ENCODE measurements around the gene LRRC73. TPM values are rescaled to one million over a fixed set of nuclear protein-coding genes. Genes with fewer than 3 reads are reported as not detected.
A peak's percentile ranks its signal among the peaks of the same experiment; 100 is the strongest.

Gene LRRC73
- total RNA-seq, 1 experiment from 2014 or later, result 0.19 TPM

GRCh38 chr6:43506667-43507471 is 3.3 kb downstream of the LRRC73 start:
- Histone ChIP-seq H3K79me2 (ENCODE audit: low read length) (no peaks in the 10 kb centered on the region), H3K4me3 (ENCODE audit: low read length) (no peak overlapping the region), H2AFZ (ENCODE audit: low read length) (no peak overlapping the region), H3K9ac (ENCODE audit: low read length) (peak overlapping the region; percentile 13; the same call in 1 of the 2 replicates), H3K4me1 (ENCODE audit: low read length) (peaks cover 25% of the 10 kb centered on the region), H4K20me1 (ENCODE audit: insufficient read depth, low read depth, low read length) (no peaks in the 10 kb centered on the region), H3K27me3 (ENCODE audit: low read length) (no peaks in the 10 kb centered on the region), H3K9me3 (ENCODE audit: low read length) (no peaks in the 10 kb centered on the region), H3K4me2 (ENCODE audit: low read depth, low read length, poor library complexity, severe bottlenecking) (no peak overlapping the region), H3K36me3 (ENCODE audit: insufficient read depth, low read length) (no peaks in the 10 kb centered on the region; the same call in 1 of the 2 replicates), H3K9me2 (replicated peaks; ENCODE audit: insufficient read depth, low read length) (no peaks in the 10 kb centered on the region), H3K27ac (ENCODE audit: low read length) (no peak overlapping the region)
- DNase-seq, result peak; percentile 95

GRCh38 chr6:43506171-43506570 is 4.0 kb downstream of the LRRC73 start:
- Histone ChIP-seq H2AFZ (ENCODE audit: low read length) (no peak overlapping the region), H3K27me3 (ENCODE audit: low read length) (no peaks in the 10 kb centered on the region), H3K9me2 (replicated peaks; ENCODE audit: insufficient read depth, low read length) (no peaks in the 10 kb centered on the region), H4K20me1 (ENCODE audit: insufficient read depth, low read depth, low read length) (no peaks in the 10 kb centered on the region), H3K9me3 (ENCODE audit: low read length) (no peaks in the 10 kb centered on the region), H3K27ac (ENCODE audit: low read length) (no peak overlapping the region), H3K9ac (ENCODE audit: low read length) (no peak overlapping the region), H3K4me2 (ENCODE audit: low read depth, low read length, poor library complexity, severe bottlenecking) (no peak overlapping the region), H3K4me1 (ENCODE audit: low read length) (peaks cover 25% of the 10 kb centered on the region), H3K79me2 (ENCODE audit: low read length) (no peaks in the 10 kb centered on the region), H3K4me3 (ENCODE audit: low read length) (no peak overlapping the region), H3K36me3 (ENCODE audit: insufficient read depth, low read length) (no peaks in the 10 kb centered on the region; the same call in 1 of the 2 replicates)
- DNase-seq, result no peak

DNA sequence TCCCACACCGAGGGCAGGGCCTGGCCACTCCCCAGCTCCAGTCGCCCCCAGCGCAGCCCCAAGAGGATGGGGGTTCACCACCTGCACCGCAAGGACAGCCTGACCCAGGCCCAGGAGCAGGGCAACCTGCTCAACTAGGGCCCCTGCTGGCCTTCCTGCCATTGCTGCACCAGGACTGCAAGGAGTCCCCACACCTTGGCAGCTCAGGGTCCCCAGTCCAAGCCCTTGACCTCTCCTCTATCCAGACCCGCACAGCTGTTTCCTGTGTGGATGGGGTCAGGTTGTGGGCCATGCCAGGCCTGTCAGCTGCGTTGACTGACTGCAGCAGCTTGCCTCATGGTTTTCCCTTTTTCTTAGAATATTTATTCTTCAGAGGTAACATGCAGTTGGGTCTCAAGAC is 4.4 kb downstream of the LRRC73 start:
- Histone ChIP-seq H3K27ac (ENCODE audit: low read length) (no peak overlapping the region), H3K4me1 (ENCODE audit: low read length) (peaks cover 25% of the 10 kb centered on the region), H3K27me3 (ENCODE audit: low read length) (no peaks in the 10 kb centered on the region), H3K79me2 (ENCODE audit: low read length) (no peaks in the 10 kb centered on the region), H3K4me2 (ENCODE audit: low read depth, low read length, poor library complexity, severe bottlenecking) (no peak overlapping the region), H2AFZ (ENCODE audit: low read length) (no peak overlapping the region), H3K36me3 (ENCODE audit: insufficient read depth, low read length) (no peaks in the 10 kb centered on the region; the same call in 1 of the 2 replicates), H3K9ac (ENCODE audit: low read length) (no peak overlapping the region), H3K9me3 (ENCODE audit: low read length) (no peaks in the 10 kb centered on the region), H4K20me1 (ENCODE audit: insufficient read depth, low read depth, low read length) (no peaks in the 10 kb centered on the region), H3K4me3 (ENCODE audit: low read length) (no peak overlapping the region), H3K9me2 (replicated peaks; ENCODE audit: insufficient read depth, low read length) (no peaks in the 10 kb centered on the region)
- no peak for DNase-seq

GRCh38 chr6:43504756-43505593 is 5.2 kb downstream of the LRRC73 start:
- H3K27ac ChIP-seq (ENCODE audit: low read length), result no peak overlapping the region

GRCh38 chr6:43503443-43503842 is 6.7 kb downstream of the LRRC73 start:
- H3K4me3 ChIP-seq (ENCODE audit: low read length), result no peak overlapping the region
- no peak overlapping the region for H3K4me2 ChIP-seq (ENCODE audit: low read depth, low read length, poor library complexity, severe bottlenecking)
- no peak overlapping the region for H2AFZ ChIP-seq (ENCODE audit: low read length)
- peaks cover 7% of the 10 kb centered on the region for H3K4me1 ChIP-seq (ENCODE audit: low read length)
- H3K9ac ChIP-seq (ENCODE audit: low read length), result no peak overlapping the region
- no peak overlapping the region for H3K27ac ChIP-seq (ENCODE audit: low read length)
- no peaks in the 10 kb centered on the region for H3K9me2 ChIP-seq (replicated peaks; ENCODE audit: insufficient read depth, low read length)
- no peak for DNase-seq
- H3K36me3 ChIP-seq (ENCODE audit: insufficient read depth, low read length), result no peaks in the 10 kb centered on the region
- no peaks in the 10 kb centered on the region for H4K20me1 ChIP-seq (ENCODE audit: insufficient read depth, low read depth, low read length)
- H3K79me2 ChIP-seq (ENCODE audit: low read length), result no peaks in the 10 kb centered on the region
- H3K27me3 ChIP-seq (ENCODE audit: low read length), result no peaks in the 10 kb centered on the region
- no peaks in the 10 kb centered on the region for H3K9me3 ChIP-seq (ENCODE audit: low read length)

More at GRCh38 chr6:43504756-43505593, 5.2 kb downstream of the LRRC73 start:
- H2AFZ ChIP-seq (ENCODE audit: low read length), result no peak overlapping the region
- H3K9me3 ChIP-seq (ENCODE audit: low read length), result no peaks in the 10 kb centered on the region
- no peaks in the 10 kb centered on the region for H4K20me1 ChIP-seq (ENCODE audit: insufficient read depth, low read depth, low read length)
- H3K4me1 ChIP-seq (ENCODE audit: low read length), result peaks cover 20% of the 10 kb centered on the region
- DNase-seq, result no peak
- H3K4me2 ChIP-seq (ENCODE audit: low read depth, low read length, poor library complexity, severe bottlenecking), result no peak overlapping the region
- H3K4me3 ChIP-seq (ENCODE audit: low read length), result no peak overlapping the region
- no peaks in the 10 kb centered on the region for H3K36me3 ChIP-seq (ENCODE audit: insufficient read depth, low read length)
- no peaks in the 10 kb centered on the region for H3K79me2 ChIP-seq (ENCODE audit: low read length)
- no peaks in the 10 kb centered on the region for H3K27me3 ChIP-seq (ENCODE audit: low read length)
- no peaks in the 10 kb centered on the region for H3K9me2 ChIP-seq (replicated peaks; ENCODE audit: insufficient read depth, low read length)
- H3K9ac ChIP-seq (ENCODE audit: low read length), result no peak overlapping the region

DNA sequence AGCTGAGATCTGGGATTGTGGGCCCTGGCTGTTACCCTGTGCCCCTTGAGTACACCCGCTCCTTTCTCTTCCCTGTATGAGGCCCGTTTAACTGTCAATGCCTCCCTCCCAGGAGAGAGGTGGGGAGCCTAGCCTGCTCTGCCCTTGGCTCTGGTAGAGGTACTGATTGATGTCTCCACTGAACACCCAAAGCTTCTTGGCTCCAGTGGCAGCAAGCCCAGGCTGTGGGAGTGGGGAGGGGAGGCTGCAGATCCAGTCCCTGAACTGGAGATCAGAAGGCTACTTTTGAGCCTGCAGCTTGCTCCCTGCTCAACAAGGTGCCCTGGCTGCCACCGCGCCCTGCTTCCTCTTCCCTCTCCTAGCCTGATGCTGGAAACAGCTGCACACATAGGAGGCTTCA is 7.5 kb downstream of the LRRC73 start:
- Histone ChIP-seq H3K9me2 (replicated peaks; ENCODE audit: insufficient read depth, low read length) (no peaks in the 10 kb centered on the region), H3K27me3 (ENCODE audit: low read length) (no peaks in the 10 kb centered on the region), H3K4me1 (ENCODE audit: low read length) (peaks cover 7% of the 10 kb centered on the region), H3K79me2 (ENCODE audit: low read length) (no peaks in the 10 kb centered on the region), H3K4me3 (ENCODE audit: low read length) (no peak overlapping the region), H3K9me3 (ENCODE audit: low read length) (no peaks in the 10 kb centered on the region), H3K36me3 (ENCODE audit: insufficient read depth, low read length) (no peaks in the 10 kb centered on the region), H3K9ac (ENCODE audit: low read length) (no peak overlapping the region), H3K27ac (ENCODE audit: low read length) (no peak overlapping the region), H4K20me1 (ENCODE audit: insufficient read depth, low read depth, low read length) (no peaks in the 10 kb centered on the region), H2AFZ (ENCODE audit: low read length) (no peak overlapping the region), H3K4me2 (ENCODE audit: low read depth, low read length, poor library complexity, severe bottlenecking) (no peak overlapping the region)
- no peak for DNase-seq

DNA sequence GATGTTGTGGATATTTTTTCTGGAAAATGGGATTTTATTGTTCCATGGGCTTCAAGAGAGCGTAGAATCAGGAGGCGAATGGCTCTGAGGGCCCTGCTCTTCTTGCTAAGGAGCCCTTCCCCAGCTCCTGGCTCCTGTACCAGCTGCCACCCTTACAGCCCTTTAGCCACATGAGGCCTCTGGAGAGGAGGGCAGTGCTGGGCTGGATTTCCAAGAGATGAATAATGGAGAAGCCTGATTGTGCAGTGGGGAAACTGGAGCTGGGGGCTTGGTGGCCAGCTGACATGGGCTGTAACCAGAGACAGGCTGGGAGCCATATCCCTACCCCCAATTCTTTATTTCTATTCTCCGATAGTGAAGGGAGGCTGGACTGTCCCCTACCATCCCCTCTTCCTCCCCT is 9.2 kb downstream of the LRRC73 start:
- no peak for DNase-seq
- H3K27ac ChIP-seq (ENCODE audit: low read length), result no peak overlapping the region
- no peaks in the 10 kb centered on the region for H3K9me2 ChIP-seq (replicated peaks; ENCODE audit: insufficient read depth, low read length)
- H3K4me2 ChIP-seq (ENCODE audit: low read depth, low read length, poor library complexity, severe bottlenecking), result no peak overlapping the region
- no peak overlapping the region for H3K9ac ChIP-seq (ENCODE audit: low read length)
- H3K4me3 ChIP-seq (ENCODE audit: low read length), result no peak overlapping the region
- H3K36me3 ChIP-seq (ENCODE audit: insufficient read depth, low read length), result no peaks in the 10 kb centered on the region
- no peaks in the 10 kb centered on the region for H3K27me3 ChIP-seq (ENCODE audit: low read length)
- no peaks in the 10 kb centered on the region for H4K20me1 ChIP-seq (ENCODE audit: insufficient read depth, low read depth, low read length)
- no peaks in the 10 kb centered on the region for H3K4me1 ChIP-seq (ENCODE audit: low read length)
- H3K9me3 ChIP-seq (ENCODE audit: low read length), result no peaks in the 10 kb centered on the region
- H2AFZ ChIP-seq (ENCODE audit: low read length), result no peak overlapping the region
- no peaks in the 10 kb centered on the region for H3K79me2 ChIP-seq (ENCODE audit: low read length)
